ENCODE data around the gene BAG5. TPM values are rescaled to one million over a fixed set of nuclear protein-coding genes. Genes with fewer than 3 reads are reported as not detected.

The BAG5 gene
- total RNA-seq, 1 donor from 2014 or later, result 28.8 TPM

- ChIA-PET POLR2A (interaction anchor here (1.2 to 2.0 kb wide), 3 partner anchors 8 to 41 kb away, joined by 4 to 6 read pairs (median 4); partner anchors contain the start of genes BAG5, COA8 and TRMT61A), CTCF (interaction anchor here (0.6 to 4.2 kb wide), 7 partner anchors 9 to 40 kb away, joined by 3 to 70 read pairs (median 4); no protein-coding TSS in a partner anchor)
- TF ChIP-seq CTCF (IDR thresholded peaks at IDR 0.05), result no peak
Observed at GRCh38 chr14:103521438-103521950, 41.0 kb downstream of the BAG5 start.

GRCh38 chr14:103520657-103521437, 41.6 kb downstream of the BAG5 start:
- Mint-ChIP-seq H3K27ac (no peak overlapping the region), H3K4me3 (peak overlapping the region; percentile 70), H3K4me1 (peaks cover 23% of the 10 kb centered on the region), H3K9me3 (no peaks in the 10 kb centered on the region), H3K36me3 (ENCODE audit: low read depth) (no peaks in the 10 kb centered on the region), H3K27me3 (no peaks in the 10 kb centered on the region)
- intact Hi-C loops (cut with micrococcal nuclease), result loop anchor here (1.0 to 10.0 kb wide), 3 partner anchors 8 to 756 kb away; partner anchors contain the start of genes EIF5 and TRMT61A
- TF ChIP-seq CTCF (IDR thresholded peaks at IDR 0.05), result no peak
- peak; percentile 75 for DNase-seq
- ATAC-seq (ENCODE audit: low read depth), result peak; percentile 78
- ChIA-PET POLR2A (interaction anchor here (0.6 to 2.0 kb wide), 4 partner anchors 8 to 184 kb away, joined by 3 to 6 read pairs (median 4); partner anchors contain the start of genes BAG5, COA8 and TRMT61A), CTCF (interaction anchor here (0.6 to 4.2 kb wide), 7 partner anchors 10 to 40 kb away, joined by 3 to 70 read pairs (median 4); no protein-coding TSS in a partner anchor)

More at GRCh38 chr14:103521438-103521950, 41.0 kb downstream of the BAG5 start:
- Mint-ChIP-seq H3K9me3 (no peaks in the 10 kb centered on the region), H3K27ac (no peak overlapping the region), H3K4me1 (peaks cover 29% of the 10 kb centered on the region), H3K27me3 (no peaks in the 10 kb centered on the region), H3K36me3 (ENCODE audit: low read depth) (no peaks in the 10 kb centered on the region), H3K4me3 (no peak overlapping the region)
- DNase-seq (no peak), ATAC-seq (ENCODE audit: low read depth) (peak; percentile 8)
- intact Hi-C loops (cut with micrococcal nuclease), result loop anchor here (1.0 to 10.0 kb wide), 3 partner anchors 8 to 757 kb away; partner anchors contain the start of genes EIF5 and TRMT61A

- CTCF ChIA-PET, result interaction anchor here (1.4 to 4.2 kb wide), 4 partner anchors 18 to 38 kb away, joined by 4 to 70 read pairs (median 6); no protein-coding TSS in a partner anchor
- intact Hi-C loops (cut with micrococcal nuclease), result loop anchor here (10.0 kb wide), 2 partner anchors 185 to 755 kb away; partner anchors contain the start of gene EIF5
- no peaks in the 10 kb centered on the region for H3K36me3 Mint-ChIP-seq (ENCODE audit: low read depth)
- no peaks in the 10 kb centered on the region for H3K27me3 Mint-ChIP-seq
- peaks cover 17% of the 10 kb centered on the region for H3K4me1 Mint-ChIP-seq
- TF ChIP-seq CTCF (IDR thresholded peaks at IDR 0.05), result no peak
- H3K9me3 Mint-ChIP-seq, result no peaks in the 10 kb centered on the region
- peak overlapping the region; percentile 52 for H3K4me3 Mint-ChIP-seq
- POLR2A ChIA-PET, result interaction anchor here (1.2 to 2.0 kb wide), 2 partner anchors 9 to 42 kb away, joined by 4 to 6 read pairs; partner anchors contain the start of genes BAG5, COA8 and TRMT61A
- no peak for DNase-seq
- H3K27ac Mint-ChIP-seq, result no peak overlapping the region
- no peak for ATAC-seq (ENCODE audit: low read depth)
Observed at GRCh38 chr14:103520269-103520656, 42.2 kb downstream of the BAG5 start.

- ChIA-PET CTCF (interaction anchor here (1.7 to 4.2 kb wide), 4 partner anchors 20 to 34 kb away, joined by 5 to 70 read pairs (median 8); no protein-coding TSS in a partner anchor), POLR2A (interaction anchor here (1.3 kb wide), 1 partner anchor 27 kb away, joined by 4 read pairs; no protein-coding TSS in a partner anchor)
- Mint-ChIP-seq H3K27ac (no peak overlapping the region), H3K36me3 (ENCODE audit: low read depth) (no peaks in the 10 kb centered on the region), H3K9me3 (no peaks in the 10 kb centered on the region), H3K4me1 (peaks cover 15% of the 10 kb centered on the region), H3K4me3 (peak overlapping the region; percentile 52), H3K27me3 (no peaks in the 10 kb centered on the region)
- no peak for TF ChIP-seq CTCF (IDR thresholded peaks at IDR 0.05)
- DNase-seq (no peak), ATAC-seq (ENCODE audit: low read depth) (no peak)
- intact Hi-C loops (cut with micrococcal nuclease), result loop anchor here (10.0 kb wide), 2 partner anchors 185 to 755 kb away; partner anchors contain the start of gene EIF5
Observed at GRCh38 chr14:103519837-103520212, 42.6 kb downstream of the BAG5 start.
